Retinal pigment epithelial cell (primary cell): ENCODE data around the gene DNAJC2.

Source experiments
- DNase-seq: peaks from one replicate; pipeline ENCODE4 v3.0.0-alpha.2; 2010; ENCODE audit warnings: low read depth
- H3K4me3 ChIP-seq: 2 replicates; pipeline ENCODE4 v1.5.1; 2011; ENCODE audit warnings: mild to moderate bottlenecking, low read length, control low read depth, moderate library complexity
- TF ChIP-seq, protein P1 (sequence below): conservative IDR thresholded peaks from 2 replicates; pipeline ENCODE4 v1.5.1; 2011; ENCODE audit warnings: low read depth, low read length, control low read depth, inconsistent platforms

Gene DNAJC2

DNA sequence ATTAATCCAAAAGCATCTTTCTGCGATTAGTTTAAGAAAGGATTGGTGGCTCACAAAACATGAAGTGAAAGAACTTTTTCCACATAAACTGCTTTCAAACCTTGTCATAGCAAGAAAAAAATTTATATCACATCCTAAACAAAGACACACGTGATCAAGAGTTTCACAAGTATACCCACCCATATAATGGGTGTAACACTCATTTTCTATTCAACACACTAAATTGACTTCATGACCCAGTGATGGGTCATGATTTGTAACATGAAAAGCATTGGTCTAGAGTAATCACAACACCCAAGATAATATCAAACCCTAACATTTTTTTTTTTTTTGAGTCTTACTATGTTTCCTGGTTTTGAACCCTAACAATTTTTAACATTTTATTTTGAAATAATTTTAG lies 29.7 kb downstream of the DNAJC2 start:
- TF ChIP-seq, protein P1, sequence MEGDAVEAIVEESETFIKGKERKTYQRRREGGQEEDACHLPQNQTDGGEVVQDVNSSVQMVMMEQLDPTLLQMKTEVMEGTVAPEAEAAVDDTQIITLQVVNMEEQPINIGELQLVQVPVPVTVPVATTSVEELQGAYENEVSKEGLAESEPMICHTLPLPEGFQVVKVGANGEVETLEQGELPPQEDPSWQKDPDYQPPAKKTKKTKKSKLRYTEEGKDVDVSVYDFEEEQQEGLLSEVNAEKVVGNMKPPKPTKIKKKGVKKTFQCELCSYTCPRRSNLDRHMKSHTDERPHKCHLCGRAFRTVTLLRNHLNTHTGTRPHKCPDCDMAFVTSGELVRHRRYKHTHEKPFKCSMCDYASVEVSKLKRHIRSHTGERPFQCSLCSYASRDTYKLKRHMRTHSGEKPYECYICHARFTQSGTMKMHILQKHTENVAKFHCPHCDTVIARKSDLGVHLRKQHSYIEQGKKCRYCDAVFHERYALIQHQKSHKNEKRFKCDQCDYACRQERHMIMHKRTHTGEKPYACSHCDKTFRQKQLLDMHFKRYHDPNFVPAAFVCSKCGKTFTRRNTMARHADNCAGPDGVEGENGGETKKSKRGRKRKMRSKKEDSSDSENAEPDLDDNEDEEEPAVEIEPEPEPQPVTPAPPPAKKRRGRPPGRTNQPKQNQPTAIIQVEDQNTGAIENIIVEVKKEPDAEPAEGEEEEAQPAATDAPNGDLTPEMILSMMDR = no peak
- H3K4me3 ChIP-seq = no peak overlapping the region
- DNase-seq = no peak

DNA sequence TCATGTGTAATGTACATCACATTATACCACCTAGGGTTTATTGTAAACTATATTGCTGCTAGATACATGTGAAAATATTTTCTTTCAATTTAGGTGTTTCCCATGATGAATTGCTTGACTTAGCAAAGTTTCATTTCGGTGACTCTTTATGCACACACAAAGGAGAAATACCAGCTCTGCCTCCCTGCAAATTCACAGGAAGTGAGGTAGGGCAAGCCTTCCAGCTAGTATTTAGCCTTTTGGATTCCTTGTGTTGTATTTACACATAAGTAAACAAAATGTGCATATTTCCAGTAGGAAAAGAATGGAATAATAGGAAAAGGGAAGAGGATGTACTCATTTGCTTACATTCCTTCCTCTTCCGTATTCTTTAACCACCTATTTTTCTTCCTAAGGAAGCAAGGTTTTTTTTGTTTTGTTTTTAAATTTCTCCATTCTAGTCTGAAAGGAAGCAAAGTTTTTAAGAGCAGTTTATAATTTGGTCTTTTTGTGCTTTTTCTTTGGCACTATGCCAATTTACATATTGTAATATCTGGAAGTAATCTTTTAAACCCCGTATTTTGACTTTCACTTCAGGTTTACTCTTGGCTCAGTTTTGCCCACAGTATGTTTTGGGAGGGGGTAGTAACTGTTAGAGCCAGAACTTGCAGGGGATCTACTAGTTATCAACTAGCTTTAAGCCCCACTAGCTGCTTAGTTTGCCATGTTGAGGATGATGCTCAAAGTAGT lies 36.9 kb downstream of the DNAJC2 start:
- no peak for DNase-seq
- TF ChIP-seq, protein P1 = no peak
- H3K4me3 ChIP-seq = no peak overlapping the region

DNA sequence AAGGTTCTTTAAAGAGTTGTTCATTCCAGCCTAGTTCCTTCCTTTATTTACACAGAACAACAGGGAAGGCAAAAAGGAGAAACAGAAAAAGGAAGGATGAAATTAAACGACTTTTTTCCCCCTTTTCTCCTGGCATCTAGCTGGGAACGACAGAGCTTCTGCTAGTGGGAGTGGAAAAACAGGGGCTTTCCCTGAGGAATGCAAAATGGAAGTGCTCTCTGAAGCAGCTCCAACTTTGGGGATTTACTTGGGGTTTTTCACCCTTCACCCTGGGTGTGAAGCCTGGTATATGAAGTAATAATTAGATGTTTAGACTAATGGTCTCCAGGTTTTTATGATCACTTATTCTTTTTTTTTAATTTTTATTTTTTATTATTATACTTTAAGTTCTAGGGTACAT lies 43.1 kb downstream of the DNAJC2 start:
- TF ChIP-seq, protein P1 = no peak
- no peak for DNase-seq
- H3K4me3 ChIP-seq = no peak overlapping the region

DNA sequence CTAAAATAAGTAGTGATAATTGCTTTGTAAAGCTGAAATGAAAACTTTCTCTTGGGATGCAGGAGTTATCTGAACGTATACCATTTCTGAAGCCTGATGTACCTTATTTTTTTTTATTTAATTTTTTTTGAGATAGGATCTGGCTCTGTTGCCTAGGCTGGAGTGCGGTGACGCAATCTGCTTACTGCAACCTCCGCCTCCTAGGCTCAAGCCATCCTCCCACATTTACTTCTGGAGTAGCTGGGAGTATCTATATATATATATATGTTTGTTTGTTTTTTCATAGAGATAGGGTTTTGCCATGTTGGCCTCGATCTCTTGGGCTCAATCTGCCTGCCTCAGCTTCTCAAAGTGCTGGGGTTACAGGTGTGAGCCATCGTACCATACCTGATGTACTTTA lies 44.9 kb downstream of the DNAJC2 start:
- TF ChIP-seq, protein P1 = no peak
- DNase-seq = no peak
- H3K4me3 ChIP-seq = no peak overlapping the region

DNA sequence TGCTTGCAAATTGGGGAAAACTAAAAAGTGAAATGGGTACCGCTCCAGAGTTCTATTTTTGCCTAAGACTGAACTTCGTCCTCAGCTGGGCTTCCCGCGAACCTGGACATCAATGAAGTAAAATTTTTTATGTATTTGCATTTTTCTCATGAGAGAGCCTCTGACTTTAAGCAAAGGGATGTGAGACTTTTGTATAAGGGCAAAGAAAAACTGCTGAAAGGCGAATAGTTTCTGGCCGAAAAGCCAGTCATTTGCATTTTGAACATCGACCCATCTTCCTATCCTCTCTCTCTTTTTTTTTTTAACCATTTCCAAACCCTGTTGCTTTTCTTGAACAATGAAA lies 46.8 kb downstream of the DNAJC2 start:
- peak overlapping the region; percentile 84 for H3K4me3 ChIP-seq
- DNase-seq = no peak
- TF ChIP-seq, protein P1 = no peak

- peak; percentile 48 for DNase-seq
- TF ChIP-seq, protein P1 = peak; percentile 95
- H3K4me3 ChIP-seq = peak within 1 kb of the TSS; percentile 84
Observed at GRCh38 chr7:103296901-103297836, 47.4 kb downstream of the DNAJC2 start, which contains the start of gene PMPCB. PMPCB (plus strand) TSS chr7:103297435; CDS start chr7:103297460, 25 bp downstream.
